K562 treated with DMSO at 1 percent for 4 hours (cell line): Measurements from ENCODE around the gene ZNF680. TPM values are rescaled to one million over a fixed set of nuclear protein-coding genes. Genes with fewer than 3 reads are reported as not detected.

Source experiments
- total RNA-seq: library from RNA; unstranded; fragments of 300-600 nt; gene quantifications from 2 replicates; pipeline ENCODE4 v1.2.3, GENCODE V29; 2022; ENCODE audit not compliant: insufficient read depth

ZNF680 gene
- 5.1 and 5.2 TPM in 2 replicates for total RNA-seq

GRCh38 chr7:64562626-64563278 lies at the start of gene ZNF680:
ZNF680 (minus strand) TSS chr7:64563071; CDS start chr7:64562954, 117 bp downstream.

Other genes with a start within 250 kb of the ZNF680 start
- gene ZNF736, start 249.1 kb downstream of the ZNF680 start, total RNA-seq = 4.1 and 7.1 TPM in 2 replicates
- 2.9 and 5.0 TPM in 2 replicates for gene ZNF107, start 103.1 kb upstream of the ZNF680 start, total RNA-seq
- gene ZNF138, start 231.4 kb upstream of the ZNF680 start, total RNA-seq = 3.3 and 7.5 TPM in 2 replicates